ENCODE measurements around the gene SYNDIG1. TPM values are rescaled to one million over a fixed set of nuclear protein-coding genes. Genes with fewer than 3 reads are reported as not detected.

Gene SYNDIG1
- total RNA-seq, 1 experiment from 2014 or later = not detected

DNA sequence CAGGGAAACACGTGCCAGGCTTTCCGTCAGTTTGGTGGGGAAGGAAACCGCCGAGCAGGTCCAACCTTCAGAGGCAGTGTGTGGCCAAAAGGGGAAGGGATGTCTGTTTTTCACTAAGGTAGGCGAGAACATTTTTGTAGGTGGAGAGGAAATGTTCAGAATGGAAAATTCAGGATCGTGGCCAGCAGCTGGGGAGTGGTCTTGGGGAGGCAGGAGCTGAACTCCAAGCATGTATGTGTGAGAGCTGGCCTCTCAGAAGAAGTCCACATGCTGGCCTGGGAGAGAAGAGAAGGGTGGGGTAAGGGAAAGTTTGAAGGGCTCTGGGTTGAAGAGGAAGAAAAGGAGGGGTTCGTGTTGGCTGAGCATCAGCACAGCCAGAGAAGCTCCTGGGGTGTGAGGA lies 74.9 kb downstream of the SYNDIG1 start:
- Histone ChIP-seq H3K79me2 (ENCODE audit: low read length) (no peaks in the 10 kb centered on the region), H3K27ac (ENCODE audit: low read length) (no peak overlapping the region), H3K9ac (ENCODE audit: low read length) (no peak overlapping the region), H3K36me3 (ENCODE audit: low read depth, low read length) (no peaks in the 10 kb centered on the region), H3F3A (ENCODE audit: low read length, unreplicated experiment) (no peaks in the 10 kb centered on the region), H3K27me3 (ENCODE audit: low read length) (peaks cover 91% of the 10 kb centered on the region), H3K4me3 (ENCODE audit: low read length) (no peak overlapping the region), H3K4me2 (ENCODE audit: low read length) (no peak overlapping the region), H3K9me2 (replicated peaks; ENCODE audit: low read length) (no peaks in the 10 kb centered on the region), H2AFZ (ENCODE audit: low read length) (no peak overlapping the region), H4K20me1 (ENCODE audit: low read length) (no peaks in the 10 kb centered on the region), H3K4me1 (ENCODE audit: insufficient read depth, low read length) (no peaks in the 10 kb centered on the region), H3K9me3 (ENCODE audit: low read length) (no peaks in the 10 kb centered on the region)
- no TSS peak for BruUV-seq (replicated peaks)
- TF ChIP-seq EZH2 (IDR thresholded peaks at IDR 0.05; ENCODE audit: low read length, unreplicated experiment) = no peak
- no peak for TF ChIP-seq EZH2phosphoT487 (IDR thresholded peaks at IDR 0.05; ENCODE audit: borderline replicate concordance, low read length)
- TF ChIP-seq, protein P1, sequence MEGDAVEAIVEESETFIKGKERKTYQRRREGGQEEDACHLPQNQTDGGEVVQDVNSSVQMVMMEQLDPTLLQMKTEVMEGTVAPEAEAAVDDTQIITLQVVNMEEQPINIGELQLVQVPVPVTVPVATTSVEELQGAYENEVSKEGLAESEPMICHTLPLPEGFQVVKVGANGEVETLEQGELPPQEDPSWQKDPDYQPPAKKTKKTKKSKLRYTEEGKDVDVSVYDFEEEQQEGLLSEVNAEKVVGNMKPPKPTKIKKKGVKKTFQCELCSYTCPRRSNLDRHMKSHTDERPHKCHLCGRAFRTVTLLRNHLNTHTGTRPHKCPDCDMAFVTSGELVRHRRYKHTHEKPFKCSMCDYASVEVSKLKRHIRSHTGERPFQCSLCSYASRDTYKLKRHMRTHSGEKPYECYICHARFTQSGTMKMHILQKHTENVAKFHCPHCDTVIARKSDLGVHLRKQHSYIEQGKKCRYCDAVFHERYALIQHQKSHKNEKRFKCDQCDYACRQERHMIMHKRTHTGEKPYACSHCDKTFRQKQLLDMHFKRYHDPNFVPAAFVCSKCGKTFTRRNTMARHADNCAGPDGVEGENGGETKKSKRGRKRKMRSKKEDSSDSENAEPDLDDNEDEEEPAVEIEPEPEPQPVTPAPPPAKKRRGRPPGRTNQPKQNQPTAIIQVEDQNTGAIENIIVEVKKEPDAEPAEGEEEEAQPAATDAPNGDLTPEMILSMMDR (conservative IDR thresholded peaks at IDR 0.05; ENCODE audit: low read depth, low read length) = no peak
- no peak for ATAC-seq
- CTCF ChIA-PET = no interaction called here
- POLR2A ChIA-PET (ENCODE audit: unreplicated experiment) = no interaction called here
- DNase-seq = no peak
- intact Hi-C loops (cut with micrococcal nuclease) = no loop called here

DNA sequence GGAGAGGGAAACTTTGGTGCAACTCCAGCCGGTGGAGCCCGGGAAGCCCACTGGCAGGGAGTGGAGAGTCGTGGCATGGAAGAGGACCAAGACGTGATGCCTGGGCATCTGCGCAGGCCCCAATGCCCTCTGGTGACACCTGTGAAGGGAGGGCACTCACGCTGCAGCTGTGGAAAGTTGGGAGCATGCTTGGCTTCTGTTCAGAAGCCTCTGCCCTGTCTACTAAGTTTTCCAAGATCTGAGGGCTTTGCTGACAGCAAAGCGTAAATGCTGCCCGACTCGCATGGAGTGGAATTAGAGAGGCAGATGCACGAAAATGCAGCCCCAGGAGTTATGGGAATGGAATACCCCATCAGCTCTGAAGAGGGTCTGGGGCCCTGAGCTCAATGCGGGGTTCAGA lies 75.7 kb downstream of the SYNDIG1 start:
- intact Hi-C loops (cut with micrococcal nuclease) = no loop called here
- ChIA-PET POLR2A (ENCODE audit: unreplicated experiment) (no interaction called here), CTCF (no interaction called here)
- no peak overlapping the region for H3K9ac ChIP-seq (ENCODE audit: low read length)
- peaks cover 96% of the 10 kb centered on the region for H3K27me3 ChIP-seq (ENCODE audit: low read length)
- BruUV-seq (replicated peaks) = no TSS peak
- ATAC-seq (no peak), DNase-seq (no peak)
- no peak overlapping the region for H3K4me3 ChIP-seq (ENCODE audit: low read length)
- H3K4me1 ChIP-seq (ENCODE audit: insufficient read depth, low read length) = no peaks in the 10 kb centered on the region
- H3K4me2 ChIP-seq (ENCODE audit: low read length) = no peak overlapping the region
- H2AFZ ChIP-seq (ENCODE audit: low read length) = no peak overlapping the region
- H3F3A ChIP-seq (ENCODE audit: low read length, unreplicated experiment) = no peaks in the 10 kb centered on the region
- no peaks in the 10 kb centered on the region for H3K9me3 ChIP-seq (ENCODE audit: low read length)
- H3K27ac ChIP-seq (ENCODE audit: low read length) = no peak overlapping the region
- TF ChIP-seq, protein P1 (conservative IDR thresholded peaks at IDR 0.05; ENCODE audit: low read depth, low read length) = no peak
- TF ChIP-seq EZH2 (IDR thresholded peaks at IDR 0.05; ENCODE audit: low read length, unreplicated experiment) (no peak), EZH2phosphoT487 (IDR thresholded peaks at IDR 0.05; ENCODE audit: borderline replicate concordance, low read length) (no peak)
- H3K79me2 ChIP-seq (ENCODE audit: low read length) = no peaks in the 10 kb centered on the region
- H3K9me2 ChIP-seq (replicated peaks; ENCODE audit: low read length) = no peaks in the 10 kb centered on the region
- no peaks in the 10 kb centered on the region for H3K36me3 ChIP-seq (ENCODE audit: low read depth, low read length)
- no peaks in the 10 kb centered on the region for H4K20me1 ChIP-seq (ENCODE audit: low read length)

- Histone ChIP-seq H3K27me3 (ENCODE audit: low read length) (peaks cover 95% of the 10 kb centered on the region), H3F3A (ENCODE audit: low read length, unreplicated experiment) (no peaks in the 10 kb centered on the region), H3K9me2 (replicated peaks; ENCODE audit: low read length) (no peaks in the 10 kb centered on the region), H3K4me1 (ENCODE audit: insufficient read depth, low read length) (no peaks in the 10 kb centered on the region), H3K27ac (ENCODE audit: low read length) (no peak overlapping the region), H3K36me3 (ENCODE audit: low read depth, low read length) (no peaks in the 10 kb centered on the region), H3K4me3 (ENCODE audit: low read length) (no peak overlapping the region), H3K79me2 (ENCODE audit: low read length) (no peaks in the 10 kb centered on the region), H3K4me2 (ENCODE audit: low read length) (no peak overlapping the region), H4K20me1 (ENCODE audit: low read length) (no peaks in the 10 kb centered on the region), H3K9me3 (ENCODE audit: low read length) (no peaks in the 10 kb centered on the region), H2AFZ (ENCODE audit: low read length) (no peak overlapping the region), H3K9ac (ENCODE audit: low read length) (no peak overlapping the region)
- TF ChIP-seq, protein P1 (conservative IDR thresholded peaks at IDR 0.05; ENCODE audit: low read depth, low read length) = no peak
- no peak for TF ChIP-seq EZH2phosphoT487 (IDR thresholded peaks at IDR 0.05; ENCODE audit: borderline replicate concordance, low read length)
- no peak for TF ChIP-seq EZH2 (IDR thresholded peaks at IDR 0.05; ENCODE audit: low read length, unreplicated experiment)
- DNase-seq (no peak), ATAC-seq (no peak)
- ChIA-PET CTCF (no interaction called here), POLR2A (ENCODE audit: unreplicated experiment) (no interaction called here)
- intact Hi-C loops (cut with micrococcal nuclease) = no loop called here
- no TSS peak for BruUV-seq (replicated peaks)
Measured at GRCh38 chr20:24546232-24546892, 76.9 kb downstream of the SYNDIG1 start.

All from PC-3 (cell line).